Measurements from ENCODE around the gene MB21D2.

GRCh38 chr3:192940129-192940528, 22.5 kb upstream of the MB21D2 start:
- TF ChIP-seq CTCF (IDR thresholded peaks at IDR 0.05) (no peak), POLR2A (IDR thresholded peaks at IDR 0.05) (no peak)
